ENCODE data around the gene EFCAB6. TPM values are rescaled to one million over a fixed set of nuclear protein-coding genes. Genes with fewer than 3 reads are reported as not detected.

Gene EFCAB6
- total and polyA plus RNA-seq, 7 donors = 0.45 to 5.7 (median 1.8) TPM

- H3K4me1 ChIP-seq = no peaks in the 10 kb centered on the region
- no peaks in the 10 kb centered on the region for H3K9me3 ChIP-seq
- no peaks in the 10 kb centered on the region for H3K36me3 ChIP-seq
- intact Hi-C loops (cut with DNase I) = no loop called here
- TF ChIP-seq CTCF (IDR thresholded peaks at IDR 0.05) (no peak), POLR2A (IDR thresholded peaks at IDR 0.05) (no peak), EP300 (IDR thresholded peaks at IDR 0.05) (no peak), POLR2AphosphoS5 (IDR thresholded peaks at IDR 0.05) (no peak)
- DNase-seq = no peak
- H3K4me3 ChIP-seq = no peak overlapping the region
- 69 to 83% methylated on average over 7 of the region's 7 CpGs for WGBS, 2 donors
- H3K27me3 ChIP-seq = peaks cover 0 to 7% (median 5%) of the 10 kb centered on the region in 3 donors
- no peak overlapping the region for H3K27ac ChIP-seq
These were observed 332.7 kb downstream of the EFCAB6 start for GRCh38 chr22:43479301-43479950.

Small RNA genes lying within 50 kb of the gene (small RNA-seq; reads per million reads assigned to genes)
- 0 reads per million in 3 donors for gene HMGN2P9

Other genes starting within 250 kb of the EFCAB6 start
- gene SULT4A1, start 50.2 kb upstream of the EFCAB6 start, total RNA-seq = 1 to 10 TPM; 1.3 to 3.9 (median 2.4) TPM
- gene SULT4A1, start 50.2 kb upstream of the EFCAB6 start, polyA plus RNA-seq = 1 to 10 TPM in 1 of 3 donors, not detected in 2; 2.2 TPM
- not detected for gene PNPLA5, start 79.7 kb upstream of the EFCAB6 start, total RNA-seq
- gene PNPLA5, start 79.7 kb upstream of the EFCAB6 start, polyA plus RNA-seq = not detected
- not detected for gene PNPLA3, start 111.5 kb upstream of the EFCAB6 start, total RNA-seq
- gene PNPLA3, start 111.5 kb upstream of the EFCAB6 start, polyA plus RNA-seq = 1 to 10 TPM in 1 of 3 donors, not detected in 2; 1.3 TPM
- 10 to 100 TPM; 21.3 to 33.9 (median 25.2) TPM for gene SAMM50, start 143.1 kb upstream of the EFCAB6 start, total RNA-seq
- gene SAMM50, start 143.1 kb upstream of the EFCAB6 start, polyA plus RNA-seq = 10 to 100 TPM; 33.0 to 46.5 (median 40.2) TPM
- 10 to 100 TPM; 18.9 to 21.6 (median 20.0) TPM for gene PARVB, start 212.0 kb upstream of the EFCAB6 start, total RNA-seq
- 10 to 100 TPM in 1 of 3 donors, 1 to 10 TPM in 2; 6.9 to 20.5 (median 8.4) TPM for gene PARVB, start 212.0 kb upstream of the EFCAB6 start, polyA plus RNA-seq